SU-DHL-6 (cell line): ENCODE results near the gene SSR3.
A peak's percentile ranks its signal among the peaks of the same experiment; 100 is the strongest.

ENCODE experiments used
- H2AFZ ChIP-seq: fragments of 200-600 bp; sonication (generic); 2 replicates; pipeline ENCODE4 v1.6.1; 2014; ENCODE audit warnings: low read depth, mild to moderate bottlenecking, moderate library complexity, mixed read lengths, antibody characterized with exemption, low read length; ENCODE audit not compliant: severe bottlenecking
- H3F3A ChIP-seq: fragments of 200-600 bp; shearing (Covaris generic); 2 replicates; pipeline ENCODE4 v1.6.0; 2016; ENCODE audit warnings: antibody characterized with exemption, mild to moderate bottlenecking; ENCODE audit not compliant: insufficient read depth
- H3K27ac ChIP-seq: fragments of 200-600 bp; sonication (generic); 2 replicates; pipeline ENCODE4 v1.5.1; 2016; ENCODE audit warnings: low read depth, mild to moderate bottlenecking, low read length, moderate library complexity, mixed read lengths
- H3K27me3 ChIP-seq: fragments of 200-600 bp; sonication (generic), shearing (Covaris generic); 2 replicates; pipeline ENCODE4 v1.6.0; 2014; ENCODE audit warnings: mild to moderate bottlenecking, low read length
- H3K36me3 ChIP-seq: fragments of 200-600 bp; sonication (generic); 2 replicates; pipeline ENCODE4 v1.6.1; 2014; ENCODE audit warnings: mild to moderate bottlenecking, low read length, mixed read lengths
- H3K4me2 ChIP-seq: fragments of 300-600, 200-600 bp; shearing (Covaris generic), sonication (generic); 2 replicates; pipeline ENCODE4 v1.6.0; 2014; ENCODE audit warnings: low read length, low read depth, mild to moderate bottlenecking; ENCODE audit not compliant: poor library complexity, severe bottlenecking
- H3K4me3 ChIP-seq: fragments of 200-600 bp; sonication (generic); 2 replicates; pipeline ENCODE4 v1.5.1; 2014; ENCODE audit warnings: antibody characterized with exemption, low read length, mild to moderate bottlenecking, mixed read lengths; ENCODE audit not compliant: insufficient read depth, poor library complexity, severe bottlenecking
- H3K79me2 ChIP-seq: fragments of 200-600 bp; sonication (generic); 2 replicates; pipeline ENCODE4 v1.6.1; 2014; ENCODE audit warnings: mild to moderate bottlenecking, low read length, moderate library complexity; ENCODE audit not compliant: insufficient read depth
- H3K9ac ChIP-seq: fragments of 200-600 bp; sonication (generic); 2 replicates; pipeline ENCODE4 v1.7.0; 2014; ENCODE audit warnings: mild to moderate bottlenecking, low read length
- H3K9me2 ChIP-seq: fragments of 200-600 bp; sonication (generic); replicated peaks from 2 replicates; pipeline ENCODE4 v1.6.1; 2014; ENCODE audit warnings: low read length; ENCODE audit not compliant: insufficient read depth
- H3K9me3 ChIP-seq: fragments of 200-600 bp; sonication (generic); 2 replicates; pipeline ENCODE4 v1.6.1; 2014; ENCODE audit warnings: low read length, mixed read lengths; ENCODE audit not compliant: insufficient read depth
- H4K20me1 ChIP-seq: fragments of 200-600 bp; sonication (generic); 2 replicates; pipeline ENCODE4 v1.6.1; 2014; ENCODE audit warnings: low read depth, mild to moderate bottlenecking, antibody characterized with exemption, low read length, moderate library complexity, mixed read lengths
- CTCF ChIP-seq: fragments of 200-600 bp; sonication (generic); IDR thresholded peaks from one replicate; pipeline ENCODE4 v1.5.1; 2017; ENCODE audit warnings: antibody characterized with exemption, mild to moderate bottlenecking, low read length, moderate library complexity; ENCODE audit not compliant: insufficient read depth, poor library complexity, severe bottlenecking
- EZH2phosphoT487 ChIP-seq: fragments of 200-600 bp; sonication (generic), shearing (Covaris generic); conservative IDR thresholded peaks from 2 replicates; pipeline ENCODE4 v1.6.1; 2018; ENCODE audit warnings: mild to moderate bottlenecking, antibody characterized with exemption, low read length, moderate library complexity, mixed read lengths

Gene SSR3

GRCh38 chr3:156513619-156514018 lies 41.3 kb downstream of the SSR3 start:
- Histone ChIP-seq H3K9ac (no peak overlapping the region), H3K27ac (no peak overlapping the region), H3K9me2 (no peaks in the 10 kb centered on the region), H3K79me2 (no peaks in the 10 kb centered on the region), H2AFZ (no peak overlapping the region), H3K4me3 (no peak overlapping the region), H3F3A (no peaks in the 10 kb centered on the region), H4K20me1 (no peaks in the 10 kb centered on the region), H3K9me3 (no peaks in the 10 kb centered on the region), H3K36me3 (no peaks in the 10 kb centered on the region), H3K27me3 (no peaks in the 10 kb centered on the region), H3K4me2 (no peak overlapping the region)
- TF ChIP-seq EZH2phosphoT487 (no peak), CTCF (no peak)

GRCh38 chr3:156511987-156512677 lies 42.8 kb downstream of the SSR3 start:
- Histone ChIP-seq H3K4me3 (no peak overlapping the region), H4K20me1 (no peaks in the 10 kb centered on the region), H3K27ac (no peak overlapping the region), H3K36me3 (no peaks in the 10 kb centered on the region), H3K9me2 (no peaks in the 10 kb centered on the region), H3K79me2 (no peaks in the 10 kb centered on the region), H3K4me2 (no peak overlapping the region), H3K9ac (no peak overlapping the region), H3K9me3 (no peaks in the 10 kb centered on the region), H2AFZ (no peak overlapping the region), H3K27me3 (no peaks in the 10 kb centered on the region), H3F3A (no peaks in the 10 kb centered on the region)
- TF ChIP-seq EZH2phosphoT487 (no peak), CTCF (no peak)

- TF ChIP-seq CTCF (peak; percentile 47), EZH2phosphoT487 (no peak)
- Histone ChIP-seq H3K9ac (no peak overlapping the region), H3K9me2 (no peaks in the 10 kb centered on the region), H3K9me3 (no peaks in the 10 kb centered on the region), H3K4me3 (no peak overlapping the region), H3K27ac (no peak overlapping the region), H4K20me1 (no peaks in the 10 kb centered on the region), H3K4me2 (no peak overlapping the region), H3F3A (no peaks in the 10 kb centered on the region), H3K79me2 (no peaks in the 10 kb centered on the region), H3K27me3 (no peaks in the 10 kb centered on the region), H3K36me3 (no peaks in the 10 kb centered on the region), H2AFZ (no peak overlapping the region)
These were observed 45.4 kb downstream of the SSR3 start for GRCh38 chr3:156509189-156510174.
